ENCODE measurements around the gene SAMD10.

DNA sequence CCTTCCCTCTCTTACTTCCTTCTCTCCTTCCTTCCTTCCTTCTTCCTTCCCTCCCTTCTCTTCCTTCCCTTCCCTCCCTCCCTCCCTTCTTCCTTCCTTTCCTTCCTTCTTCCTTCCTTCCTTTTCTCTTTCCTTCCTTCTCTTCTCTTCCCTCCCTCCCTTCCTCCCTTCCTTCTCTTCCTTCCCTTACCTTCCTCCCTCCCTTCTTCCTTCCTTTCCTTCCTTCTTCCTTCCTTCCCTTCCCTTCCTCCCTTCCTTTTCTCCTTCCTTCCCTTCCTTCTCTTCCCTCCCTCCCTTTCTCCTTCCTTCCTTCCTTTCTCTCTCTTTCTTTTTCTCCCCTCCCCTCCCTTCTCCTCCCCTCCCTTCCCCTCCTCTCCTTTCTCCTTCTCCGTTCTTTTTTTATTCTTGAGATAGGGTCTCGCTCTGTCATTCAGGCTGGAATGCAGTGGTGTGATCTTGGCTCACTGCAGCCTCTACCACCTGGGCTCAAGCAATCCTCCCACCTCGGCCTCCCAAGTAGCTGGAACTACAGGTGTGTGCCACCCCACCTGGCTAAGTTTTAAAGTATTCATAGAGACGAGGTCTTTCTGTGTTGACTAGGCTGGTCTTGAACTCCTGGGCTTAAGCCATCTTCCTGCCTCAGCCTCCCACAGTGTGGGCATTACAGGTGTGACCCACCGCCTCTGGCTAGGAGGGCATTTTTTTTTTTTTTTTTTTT lies 8.6 kb downstream of the SAMD10 start:
- TF ChIP-seq GATA2 (IDR thresholded peaks at IDR 0.05; ENCODE audit: low read depth, low read length) (no peak), GATA3 (IDR thresholded peaks at IDR 0.05; ENCODE audit: low read depth, low read length) (no peak)

Data from SH-SY5Y (cell line).